UCSD-AML1 (cell line): ENCODE data around the gene ZNF784.

Experiments
- DNase-seq: peaks from one replicate; lab custom pipeline; 2025; ENCODE audit not compliant: unreplicated experiment; lab: John Stamatoyannopoulos, UW

ZNF784 gene

GRCh38 chr19:55644191-55644833, 19.9 kb upstream of the ZNF784 start:
- DNase-seq = no peak

- no peak for DNase-seq
These were observed 19.5 kb upstream of the ZNF784 start for GRCh38 chr19:55643887-55644176.

- DNase-seq = peak; percentile 83
These were observed 18.9 kb upstream of the ZNF784 start, which contains the start of gene ZNF581 for GRCh38 chr19:55643003-55643886. Gene ZNF581 (plus strand): TSS chr19:55643649. CDS start chr19:55644572, 923 bp downstream.

DNA sequence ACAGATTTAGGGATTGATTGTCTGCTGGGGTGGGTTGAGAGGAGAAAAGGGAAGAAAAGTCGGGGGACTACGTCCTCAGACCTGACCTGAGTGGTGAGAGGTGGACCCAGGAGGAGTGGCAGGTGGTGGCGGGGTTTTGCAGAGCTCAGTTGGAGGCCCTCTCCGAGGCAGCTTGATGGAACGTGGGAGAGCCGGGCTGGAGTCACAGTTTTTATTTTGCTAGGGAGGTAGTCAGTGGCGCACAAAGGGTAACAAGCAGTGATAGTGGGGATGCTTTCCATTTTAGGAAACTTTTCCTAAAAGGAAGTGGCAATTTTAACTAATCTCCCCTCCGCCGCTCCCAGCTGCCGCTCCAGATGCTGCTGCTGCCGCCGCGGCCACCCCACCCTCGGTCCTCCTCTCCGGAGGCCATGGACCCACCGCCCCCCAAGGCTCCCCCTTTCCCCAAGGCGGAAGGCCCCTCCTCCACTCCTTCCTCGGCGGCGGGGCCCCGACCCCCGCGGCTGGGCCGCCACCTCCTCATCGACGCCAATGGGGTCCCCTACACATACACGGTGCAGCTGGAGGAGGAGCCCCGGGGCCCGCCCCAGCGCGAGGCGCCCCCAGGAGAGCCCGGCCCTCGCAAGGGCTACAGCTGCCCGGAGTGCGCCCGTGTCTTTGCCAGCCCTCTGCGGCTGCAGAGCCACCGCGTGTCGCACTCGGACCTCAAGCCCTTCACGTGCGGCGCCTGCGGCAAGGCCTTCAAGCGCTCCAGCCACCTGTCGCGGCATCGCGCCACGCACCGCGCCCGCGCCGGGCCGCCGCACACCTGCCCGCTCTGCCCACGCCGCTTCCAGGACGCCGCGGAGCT, 18.0 kb upstream of the ZNF784 start:
- DNase-seq = no peak

- no peak for DNase-seq
These were observed 17.2 kb upstream of the ZNF784 start for GRCh38 chr19:55641426-55642152.

DNA sequence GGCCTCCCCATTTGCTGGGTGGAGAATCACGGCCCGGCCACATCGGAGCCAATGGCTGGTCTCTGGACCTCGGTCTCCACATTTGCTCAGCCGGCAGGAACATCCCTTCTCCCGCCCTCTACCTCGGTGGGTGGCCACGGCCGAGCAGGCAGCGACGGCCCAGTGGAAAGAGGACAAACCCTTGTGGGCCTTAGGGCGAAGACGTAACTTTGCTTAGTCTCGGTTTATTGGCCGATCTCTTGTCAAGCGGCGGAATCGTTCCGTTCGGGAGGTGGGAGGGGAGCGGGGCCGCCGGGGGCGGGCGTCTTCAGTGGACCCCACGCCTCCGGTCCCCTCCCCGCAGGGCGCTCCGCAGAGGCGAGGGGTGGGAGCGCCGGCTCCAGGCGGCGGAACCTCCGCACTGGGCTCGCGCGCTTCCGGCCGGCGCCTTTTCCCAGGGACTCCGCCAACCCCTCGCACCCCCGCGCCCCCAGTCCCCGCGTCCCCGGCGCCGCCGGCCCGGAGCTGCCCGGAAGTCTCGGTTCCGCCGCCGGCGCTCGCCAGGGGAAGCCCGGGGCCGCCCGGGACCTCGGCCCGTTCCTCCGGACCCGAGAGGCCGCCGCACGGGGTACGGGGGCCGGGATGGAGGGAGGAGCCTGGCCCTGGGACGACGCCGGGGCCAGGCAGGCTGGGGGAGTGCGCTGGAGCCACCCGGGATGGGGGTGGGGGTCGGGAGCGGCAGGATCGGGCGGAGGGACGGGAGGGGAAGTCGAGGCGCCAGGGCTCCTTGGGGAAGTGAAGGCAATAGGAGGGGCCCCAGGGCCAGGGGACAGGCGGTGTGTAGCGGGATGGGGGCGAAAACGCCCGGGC, 16.4 kb upstream of the ZNF784 start, which contains the start of gene ZNF580:
ZNF580 (plus strand) TSS at position 426 of the 849 bp plus-strand sequence. CDS start 1,507 bp downstream, outside the sequence.
- DNase-seq = peak; percentile 74

- DNase-seq = no peak
These were observed 15.7 kb upstream of the ZNF784 start for GRCh38 chr19:55640043-55640576.

GRCh38 chr19:55638864-55639359, 14.5 kb upstream of the ZNF784 start:
- DNase-seq = peak; percentile 44

DNA sequence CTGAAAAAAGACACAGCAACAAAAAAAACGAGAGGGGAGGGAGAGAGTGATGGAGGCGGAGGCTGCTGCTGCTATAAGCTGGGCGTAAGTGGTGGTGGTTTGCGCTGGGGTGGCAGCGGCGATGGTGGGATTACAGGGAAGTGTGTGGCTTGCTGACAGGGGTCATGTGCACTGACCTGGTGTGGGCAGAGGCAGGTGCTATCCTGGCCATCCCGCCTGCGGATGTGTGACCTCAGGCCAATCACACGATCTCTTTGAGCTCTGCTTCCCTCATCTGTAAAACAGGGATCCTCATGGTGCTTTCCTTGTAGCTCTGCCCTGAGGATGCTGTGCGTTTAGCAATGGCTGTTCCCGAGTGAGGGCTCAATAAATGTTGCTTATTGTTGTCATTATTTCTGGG, 13.2 kb upstream of the ZNF784 start:
- no peak for DNase-seq

DNA sequence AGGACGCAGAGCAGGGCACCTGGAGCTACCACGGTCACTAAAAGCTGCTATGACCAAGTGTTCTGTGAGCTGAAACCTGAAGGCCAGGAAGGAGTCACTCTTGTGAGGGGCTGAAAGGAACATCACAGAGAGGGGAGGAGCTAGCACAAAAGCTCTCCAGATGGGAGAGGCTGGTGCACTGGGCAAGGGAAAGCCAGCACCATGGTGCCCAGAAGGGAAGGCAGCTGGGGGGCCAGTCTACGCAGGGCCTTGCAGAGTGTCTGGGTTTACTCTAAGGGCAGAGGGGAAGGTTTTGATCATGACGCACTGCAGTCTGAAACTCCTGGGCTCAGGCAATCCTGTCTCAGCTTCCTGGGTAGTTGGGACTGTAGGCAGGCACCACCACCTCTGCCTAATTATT, 12.4 kb upstream of the ZNF784 start:
- DNase-seq = no peak

DNA sequence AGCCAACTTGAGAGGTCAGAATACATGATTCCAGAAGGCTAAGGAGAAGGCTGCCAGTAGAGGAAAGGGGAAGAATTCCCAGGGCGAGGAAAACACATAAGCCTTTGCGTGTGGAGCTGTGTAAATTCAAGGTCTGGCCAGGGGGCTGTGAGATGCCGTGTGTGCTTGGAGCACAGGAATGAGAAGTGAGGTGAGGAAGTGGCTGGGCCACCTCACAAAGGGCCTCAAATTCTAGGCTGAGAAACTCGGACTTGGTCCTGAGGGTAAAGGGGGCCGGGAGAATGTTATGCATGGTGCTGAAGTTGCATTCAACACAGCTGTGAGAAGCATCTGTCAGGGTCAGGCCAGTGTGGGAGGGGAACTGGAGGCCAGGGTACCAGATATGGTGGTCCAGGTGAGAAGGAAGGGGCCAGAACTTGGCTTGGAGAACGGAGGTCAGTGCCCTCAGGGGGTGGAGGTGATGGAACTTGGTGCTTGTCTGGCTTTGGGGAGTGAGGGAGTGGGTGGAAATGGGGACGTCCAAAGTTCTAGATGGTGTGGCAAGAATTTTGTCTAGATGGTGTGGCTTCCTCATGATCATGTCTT, 11.6 kb upstream of the ZNF784 start:
- no peak for DNase-seq

DNA sequence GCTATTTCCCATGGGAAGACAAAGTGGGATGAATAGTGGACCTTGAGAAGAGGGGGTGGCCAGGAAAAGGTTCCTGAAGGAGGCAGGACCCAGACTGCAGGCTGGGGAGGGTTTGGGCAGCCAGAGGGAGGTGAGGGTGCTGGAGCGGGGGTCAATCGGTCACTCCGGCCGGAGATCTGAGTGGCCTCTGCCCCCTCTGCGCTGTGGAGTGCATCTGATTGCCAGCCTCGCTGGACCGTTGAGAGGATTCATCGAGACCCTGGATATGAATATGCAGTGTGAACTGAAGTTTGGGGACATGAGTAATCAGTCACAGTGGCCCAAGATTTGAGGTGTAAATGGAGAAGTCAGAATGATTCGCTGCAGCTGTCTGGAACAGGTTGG, 11.0 kb upstream of the ZNF784 start:
- no peak for DNase-seq

GRCh38 chr19:55633861-55634260, 9.5 kb upstream of the ZNF784 start:
- no peak for DNase-seq

- DNase-seq = peak; percentile 58
These were observed 8.1 kb upstream of the ZNF784 start for GRCh38 chr19:55632463-55632834.

- DNase-seq = no peak
These were observed 2.0 kb upstream of the ZNF784 start for GRCh38 chr19:55626350-55626749.

DNA sequence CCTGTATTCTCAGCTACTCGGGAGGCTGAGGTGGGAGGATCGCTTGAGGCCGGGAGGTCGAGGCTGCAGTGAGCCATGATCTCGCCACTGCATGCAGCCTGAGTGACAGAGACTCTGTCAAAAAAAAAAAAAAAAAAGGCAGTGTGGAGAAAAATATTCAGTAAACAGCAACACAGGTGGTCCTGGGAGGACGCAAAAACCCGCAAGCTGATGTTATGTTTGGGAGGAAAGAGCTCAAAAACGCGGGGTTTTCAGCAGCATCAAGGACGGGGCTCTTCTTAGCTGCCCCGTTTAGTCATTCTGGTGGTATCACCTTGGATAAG, 599 bp upstream of the ZNF784 start:
- no peak for DNase-seq

DNA sequence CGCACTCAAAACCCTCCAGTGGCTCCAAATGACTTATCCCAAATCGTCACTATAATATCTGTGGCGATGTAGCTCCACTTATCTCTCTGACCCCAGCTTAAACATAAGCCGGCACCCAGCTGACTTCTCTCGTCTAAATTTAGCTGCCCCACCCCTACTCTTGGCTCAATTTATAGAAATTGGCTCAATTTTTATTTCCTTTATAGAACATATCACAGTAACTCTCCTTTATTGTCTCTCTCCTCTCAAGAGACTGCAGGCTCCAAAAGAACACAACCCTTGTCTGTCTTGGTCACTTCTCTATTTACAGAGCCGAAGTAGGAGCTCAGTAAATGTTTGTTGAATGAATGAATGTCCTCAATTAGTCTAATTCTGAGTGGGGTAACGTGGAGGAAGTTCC, 805 bp downstream of the ZNF784 start:
- no peak for DNase-seq

- DNase-seq = no peak
These were observed 1.2 kb downstream of the ZNF784 start for GRCh38 chr19:55623130-55623529.

- DNase-seq = no peak
These were observed 2.0 kb downstream of the ZNF784 start for GRCh38 chr19:55622242-55622969.
